Adrenal gland (tissue), 5 donors: Measurements from ENCODE around the gene FBXO28.

Experiments
- CTCF ChIP-seq, 6 experiments: fragments of 450-650 bp in 4 of 6; fragments of 200-600 bp in 2 of 6; sonication (generic) in 1 of 6; IDR thresholded peaks; 1 replicate in 5 of 6; 2 replicates in 1 of 6; pipeline versions ENCODE4 v1.5.1 to v1.8.0; 2016 to 2021; ENCODE audit warnings: antibody characterized with exemption in 6 of 6, mild to moderate bottlenecking in 2 of 6, moderate library complexity in 1 of 6
- POLR2A ChIP-seq, 2 donors: fragments of 450-650 bp; IDR thresholded peaks; one replicate each; pipeline ENCODE4 v1.6.1; 2017; ENCODE audit warnings: antibody characterized with exemption in 2 of 2, mild to moderate bottlenecking in 2 of 2, moderate library complexity in 1 of 2
- donor health status: DM: no; HTN: no; CAD: no.

GRCh38 chr1:224192082-224192788, 78.3 kb downstream of the FBXO28 start:
- no peak for TF ChIP-seq CTCF (IDR thresholded peaks at IDR 0.05)
- TF ChIP-seq POLR2A (IDR thresholded peaks at IDR 0.05) = no peak
